ENCODE data around the gene ST8SIA1.

- no peak for TF ChIP-seq CTCF (IDR thresholded peaks at IDR 0.05; ENCODE audit: low read length)
- no peak for TF ChIP-seq EZH2 (optimal IDR thresholded peaks at IDR 0.05; ENCODE audit: low read depth, low read length)
- TF ChIP-seq EZH2phosphoT487 (IDR thresholded peaks at IDR 0.05; ENCODE audit: low read length): no peak
Measured at GRCh38 chr12:22333713-22334409, 646 bp downstream of the ST8SIA1 start.
